Ectodermal cell (in vitro differentiated cells): ENCODE measurements around the gene PLD1.
A peak's percentile ranks its signal among the peaks of the same experiment; 100 is the strongest.

Experiments used
- H3K27ac ChIP-seq: 2 replicates; pipeline ENCODE4 v1.7.0; 2013; ENCODE audit warnings: mild to moderate bottlenecking, low read depth, low read length; ENCODE audit not compliant: insufficient read depth, poor library complexity, severe bottlenecking
- H3K27me3 ChIP-seq: 2 replicates; pipeline ENCODE4 v1.7.0; 2013; ENCODE audit warnings: mild to moderate bottlenecking, low read length; ENCODE audit not compliant: insufficient read depth, control insufficient read depth, poor library complexity, severe bottlenecking
- H3K36me3 ChIP-seq: one replicate; pipeline ENCODE4 v1.7.0; 2013; ENCODE audit warnings: low read length; ENCODE audit not compliant: control insufficient read depth, insufficient read depth
- H3K4me1 ChIP-seq: one replicate; pipeline ENCODE4 v1.7.0; 2013; ENCODE audit warnings: low read length; ENCODE audit not compliant: control insufficient read depth, insufficient read depth
- H3K4me3 ChIP-seq: 2 replicates; pipeline ENCODE4 v1.7.0; 2013; ENCODE audit warnings: low read depth, low read length, control low read depth; ENCODE audit not compliant: insufficient read depth
- H3K9me3 ChIP-seq: 2 replicates; pipeline ENCODE4 v1.7.0; 2013; ENCODE audit warnings: mild to moderate bottlenecking, low read length, moderate library complexity; ENCODE audit not compliant: control insufficient read depth
- WGBS, 2 experiments: methylation state at CpG; one replicate each; pipeline ENCODE4 v1.1.7; 2013; ENCODE audit warnings: missing lambda C conversion rate in 2 of 2; 5-methylcytosine and 5-hydroxymethylcytosine counted together

The PLD1 gene

GRCh38 chr3:171846597-171846996 lies 36.3 kb upstream of the PLD1 start:
- H3K36me3 ChIP-seq = no peaks in the 10 kb centered on the region
- H3K4me1 ChIP-seq = no peaks in the 10 kb centered on the region
- 97 to 98% methylated on average over 2 of the region's 2 CpGs for WGBS, 2 experiments
- H3K9me3 ChIP-seq = no peaks in the 10 kb centered on the region
- no peaks in the 10 kb centered on the region for H3K27me3 ChIP-seq
- H3K27ac ChIP-seq = no peak overlapping the region
- no peak overlapping the region for H3K4me3 ChIP-seq

- H3K9me3 ChIP-seq = no peaks in the 10 kb centered on the region
- H3K36me3 ChIP-seq = no peaks in the 10 kb centered on the region
- WGBS, 2 experiments = 85 to 95% methylated on average over 2 to 3 of the region's 3 CpGs
- no peak overlapping the region for H3K4me3 ChIP-seq
- no peaks in the 10 kb centered on the region for H3K4me1 ChIP-seq
- no peak overlapping the region for H3K27ac ChIP-seq
- no peaks in the 10 kb centered on the region for H3K27me3 ChIP-seq
These were observed 35.4 kb upstream of the PLD1 start for GRCh38 chr3:171845481-171846284.

- Histone ChIP-seq H3K27ac (no peak overlapping the region), H3K9me3 (no peaks in the 10 kb centered on the region), H3K4me3 (no peak overlapping the region), H3K27me3 (no peaks in the 10 kb centered on the region), H3K36me3 (no peaks in the 10 kb centered on the region), H3K4me1 (no peaks in the 10 kb centered on the region)
- WGBS, 2 experiments = 96 to 100% methylated on average over 1 to 2 of the region's 2 CpGs
These were observed 34.6 kb upstream of the PLD1 start for GRCh38 chr3:171844873-171845272.

DNA sequence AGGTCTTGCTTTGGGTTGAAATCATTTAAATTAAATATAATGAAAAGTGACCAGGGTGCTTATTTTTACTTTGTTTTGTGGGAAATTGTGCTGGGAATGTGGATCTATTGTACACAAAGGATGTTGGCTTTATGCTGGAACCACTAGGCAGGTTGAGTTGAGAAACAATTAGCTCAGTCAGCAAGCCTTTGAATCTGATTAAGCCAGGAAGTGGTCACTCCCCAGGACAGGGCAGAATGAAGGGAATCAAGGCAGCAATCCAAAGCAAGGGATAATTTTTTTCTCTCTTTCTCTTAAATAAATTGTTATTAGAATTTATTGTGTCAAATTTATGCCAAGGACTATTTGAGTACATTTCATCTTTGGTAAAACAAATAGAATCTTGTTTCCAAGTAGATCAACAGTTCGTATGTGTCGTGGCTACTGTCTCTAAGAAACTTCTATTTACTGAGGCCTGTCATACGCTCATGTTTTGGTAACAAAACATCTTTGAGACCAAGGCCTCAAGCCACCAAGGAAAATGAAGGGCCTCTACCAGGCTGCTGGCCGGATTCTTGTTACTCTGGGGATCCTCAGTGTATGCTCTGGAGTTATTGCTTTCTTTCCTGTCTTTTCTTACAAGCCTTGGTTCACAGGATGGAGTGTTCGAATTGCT lies 32.7 kb upstream of the PLD1 start, which contains the start of gene TMEM212:
Gene TMEM212 (plus strand): TSS at position 486 of the 655 bp plus-strand sequence. CDS start 35 bp downstream, at position 521.
- H3K4me1 ChIP-seq = peaks cover 7% of the 10 kb centered on the region
- no peaks in the 10 kb centered on the region for H3K9me3 ChIP-seq
- H3K27ac ChIP-seq = peak within 1 kb of the TSS; percentile 23
- no peaks in the 10 kb centered on the region for H3K36me3 ChIP-seq
- 85 to 87% methylated on average over 4 to 5 of the region's 5 CpGs for WGBS, 2 experiments
- H3K4me3 ChIP-seq = no peak within 1 kb of the TSS
- no peaks in the 10 kb centered on the region for H3K27me3 ChIP-seq

DNA sequence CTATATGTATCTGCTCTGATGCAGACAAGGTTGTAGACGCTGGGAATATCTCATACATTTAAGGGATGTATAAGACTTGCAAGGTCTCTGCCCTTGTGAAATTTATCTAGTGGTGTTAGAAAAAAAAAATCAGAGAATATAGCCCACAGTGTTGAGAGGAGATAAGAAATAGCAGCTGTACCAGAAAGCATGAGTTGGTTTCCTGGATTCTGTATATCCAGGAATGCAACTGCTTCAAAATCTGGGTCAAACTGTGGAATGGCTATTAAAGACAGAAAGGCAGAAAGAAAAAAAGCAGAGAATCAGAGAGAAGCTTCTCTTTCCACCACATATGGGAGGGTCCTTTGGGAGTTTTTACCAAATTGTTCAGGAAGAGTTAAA lies 31.3 kb upstream of the PLD1 start:
- Histone ChIP-seq H3K27me3 (no peaks in the 10 kb centered on the region), H3K36me3 (no peaks in the 10 kb centered on the region), H3K9me3 (no peaks in the 10 kb centered on the region), H3K4me1 (peaks cover 7% of the 10 kb centered on the region), H3K27ac (no peak overlapping the region), H3K4me3 (no peak overlapping the region)
- 88 to 100% methylated on average over 1 of the region's 1 CpG for WGBS, 2 experiments

GRCh38 chr3:171840811-171841619 lies 30.7 kb upstream of the PLD1 start:
- Histone ChIP-seq H3K9me3 (no peaks in the 10 kb centered on the region), H3K27ac (no peak overlapping the region), H3K36me3 (no peaks in the 10 kb centered on the region), H3K4me3 (no peak overlapping the region), H3K27me3 (no peaks in the 10 kb centered on the region), H3K4me1 (peaks cover 7% of the 10 kb centered on the region)
- WGBS, 2 experiments = 78 to 80% methylated on average over 5 to 6 of the region's 6 CpGs

GRCh38 chr3:171840445-171840810 lies 30.1 kb upstream of the PLD1 start:
- 92 to 99% methylated on average over 2 of the region's 2 CpGs for WGBS, 2 experiments
- Histone ChIP-seq H3K36me3 (no peaks in the 10 kb centered on the region), H3K4me3 (no peak overlapping the region), H3K4me1 (peaks cover 7% of the 10 kb centered on the region), H3K27me3 (no peaks in the 10 kb centered on the region), H3K9me3 (no peaks in the 10 kb centered on the region), H3K27ac (no peak overlapping the region)

DNA sequence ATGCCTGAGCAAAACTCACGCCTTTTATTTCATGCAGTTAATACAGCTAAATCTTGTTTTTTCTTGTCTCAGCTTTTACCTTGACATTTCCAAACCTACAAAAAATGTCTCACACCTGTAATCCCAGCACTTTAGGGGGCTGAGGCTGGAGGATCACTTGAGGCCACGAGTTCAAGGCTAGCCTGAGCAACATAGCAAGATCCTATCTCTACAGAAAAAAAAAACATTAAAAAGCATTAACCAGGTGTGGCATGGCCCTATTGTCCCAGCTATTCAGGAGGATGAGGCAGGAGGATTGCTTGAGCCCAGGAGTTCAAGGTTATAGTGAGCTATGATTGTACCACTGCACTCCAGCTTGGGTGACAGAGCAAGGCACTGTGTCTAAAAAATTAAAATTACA lies 29.0 kb upstream of the PLD1 start:
- no peaks in the 10 kb centered on the region for H3K36me3 ChIP-seq
- H3K27me3 ChIP-seq = no peaks in the 10 kb centered on the region
- no peak overlapping the region for H3K4me3 ChIP-seq
- no peak overlapping the region for H3K27ac ChIP-seq
- H3K4me1 ChIP-seq = peaks cover 7% of the 10 kb centered on the region
- WGBS, 2 experiments = 81 to 94% methylated on average over 2 of the region's 2 CpGs
- H3K9me3 ChIP-seq = no peaks in the 10 kb centered on the region

DNA sequence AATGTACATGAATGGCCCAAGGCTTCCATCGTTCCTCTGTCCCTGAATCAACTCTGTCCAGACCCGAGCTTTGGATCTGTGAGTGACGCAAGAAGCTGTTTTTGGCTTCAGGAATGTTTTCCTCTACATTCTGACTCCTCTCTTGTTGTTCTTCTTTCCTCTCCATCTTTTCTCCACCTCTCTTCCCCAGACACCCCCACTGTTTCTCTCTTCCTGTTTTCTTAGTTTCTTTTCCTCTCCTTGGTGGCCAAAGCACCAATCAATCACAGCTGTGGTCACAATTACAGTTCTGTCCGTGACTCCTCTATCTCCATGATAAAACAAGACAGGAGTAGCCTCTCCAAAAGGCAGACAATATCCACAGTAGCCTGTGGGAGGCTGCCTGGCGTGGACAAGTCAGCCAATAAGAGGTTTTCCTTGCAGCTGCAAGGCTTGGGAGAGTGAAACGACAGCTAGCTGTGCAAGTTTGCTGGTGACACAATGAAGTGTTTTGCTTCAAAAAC lies 28.0 kb upstream of the PLD1 start:
- Histone ChIP-seq H3K27me3 (no peaks in the 10 kb centered on the region), H3K36me3 (no peaks in the 10 kb centered on the region), H3K9me3 (no peaks in the 10 kb centered on the region), H3K27ac (peak overlapping the region; percentile 33), H3K4me3 (no peak overlapping the region), H3K4me1 (peaks cover 7% of the 10 kb centered on the region)
- WGBS, 2 experiments = 38 to 49% methylated on average over 6 of the region's 6 CpGs

DNA sequence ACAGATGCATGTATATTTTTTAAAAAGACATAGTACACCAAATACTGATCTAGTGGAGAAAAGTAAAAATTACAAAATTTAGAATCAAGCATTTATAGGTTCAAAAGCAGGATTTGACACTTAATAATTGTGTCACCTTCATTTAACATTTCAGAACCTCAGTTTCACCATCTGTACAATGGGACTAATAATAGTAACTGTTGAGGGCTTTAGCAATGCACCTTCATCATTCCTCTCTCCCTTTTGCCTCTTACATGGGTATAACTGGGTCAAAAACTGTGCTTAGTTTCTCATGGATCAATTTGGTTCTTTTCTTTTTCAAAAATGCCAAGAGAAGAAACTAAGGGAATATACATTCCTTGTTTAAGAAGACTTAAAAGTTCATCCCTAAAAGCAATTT lies 27.4 kb upstream of the PLD1 start:
- Histone ChIP-seq H3K27ac (no peak overlapping the region), H3K9me3 (no peaks in the 10 kb centered on the region), H3K4me3 (no peak overlapping the region), H3K36me3 (no peaks in the 10 kb centered on the region), H3K4me1 (peaks cover 7% of the 10 kb centered on the region), H3K27me3 (no peaks in the 10 kb centered on the region)
